ENCODE data around the gene COX6B2.
"Not testable (repeated sequence)": the region's sequence is repeated elsewhere in the genome, so short reads cannot be mapped to it uniquely, and the experiment has no call there.

COX6B2 gene

DNA sequence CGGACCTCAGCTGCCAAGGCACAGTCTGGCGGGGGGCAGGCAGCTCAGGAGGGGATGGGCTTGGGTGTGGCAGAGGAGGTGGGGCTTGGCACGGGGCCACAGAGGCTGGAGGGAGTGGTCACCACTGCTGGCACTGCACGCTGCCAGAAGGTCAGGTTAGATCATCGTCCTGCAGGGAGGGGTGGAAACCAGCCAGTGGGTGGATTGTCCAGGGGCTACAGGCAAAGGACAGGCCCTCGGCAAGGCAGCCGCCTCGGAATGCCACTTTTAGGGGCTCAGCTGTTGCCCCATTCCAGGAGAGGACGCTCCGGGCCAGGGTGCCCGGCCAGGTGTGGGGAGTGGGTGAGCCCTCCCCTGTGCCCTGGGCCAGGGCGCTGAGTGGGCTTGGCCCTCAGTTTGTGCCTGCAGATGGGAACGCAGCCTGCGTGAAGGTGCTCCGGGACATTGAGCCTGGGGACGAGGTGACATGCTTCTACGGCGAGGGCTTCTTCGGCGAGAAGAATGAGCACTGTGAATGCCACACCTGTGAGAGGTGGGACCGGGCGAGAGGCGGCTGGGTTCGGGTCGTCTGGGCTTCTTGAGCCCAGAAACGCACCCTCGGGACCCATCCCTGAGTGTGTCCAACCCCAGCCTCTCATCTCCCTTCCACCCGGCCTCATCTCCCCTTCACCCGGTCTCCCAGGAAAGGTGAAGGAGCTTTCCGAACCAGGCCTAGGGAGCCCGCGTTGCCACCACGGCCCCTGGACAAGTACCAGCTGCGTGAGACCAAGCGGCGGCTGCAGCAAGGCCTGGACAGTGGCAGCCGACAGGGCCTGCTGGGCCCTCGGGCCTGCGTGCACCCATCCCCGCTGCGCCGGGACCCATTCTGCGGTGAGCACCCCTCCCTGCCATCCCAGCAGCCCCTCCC lies 8.4 kb downstream of the COX6B2 start:
- Histone ChIP-seq H3K4me1 (ENCODE audit: insufficient read depth, low read length) (peaks cover 33% of the 10 kb centered on the region; the same call in 1 of the 2 replicates), H3K9ac (ENCODE audit: low read depth, low read length) (no peak overlapping the region), H3K36me3 (ENCODE audit: insufficient read depth, low read length) (peaks cover 9% of the 10 kb centered on the region; the same call in 1 of the 2 replicates), H3K9me3 (ENCODE audit: control insufficient read depth, insufficient read depth, low read length) (no peaks in the 10 kb centered on the region)

DNA sequence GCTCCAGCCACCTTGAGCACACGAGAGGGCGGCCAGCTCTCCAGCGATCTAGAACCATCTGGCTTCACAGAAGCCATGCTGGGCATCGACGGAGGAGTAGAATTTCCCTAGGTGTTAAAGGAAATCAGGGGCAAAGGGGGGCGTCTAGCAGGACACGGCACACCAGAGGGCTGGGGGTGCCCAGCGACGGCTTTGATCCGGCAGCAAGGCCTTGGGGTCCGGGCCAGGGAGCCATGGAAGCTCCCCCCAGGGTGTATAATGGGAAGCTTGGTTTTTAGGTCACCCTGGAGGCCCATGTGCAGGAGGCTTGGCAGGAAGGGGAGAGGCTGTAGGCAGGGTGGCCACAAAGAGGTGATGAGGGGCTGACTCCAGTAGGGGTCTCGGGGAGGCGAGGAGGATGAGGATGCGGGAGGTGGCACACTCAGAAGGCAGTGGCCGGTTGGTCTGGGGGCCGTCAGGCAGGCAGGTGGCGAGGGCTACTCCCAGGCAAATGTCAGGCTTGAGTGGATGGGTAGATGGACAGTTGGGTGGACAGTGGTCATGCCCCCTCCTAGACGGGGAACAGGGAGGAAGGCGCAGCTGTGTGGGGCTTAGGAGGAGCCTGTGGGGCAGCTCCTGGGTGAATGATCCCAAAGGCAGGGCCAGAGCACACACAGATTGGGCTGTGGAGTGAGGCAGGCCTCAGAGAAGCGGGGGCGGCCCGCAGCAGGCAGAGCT lies 9.3 kb downstream of the COX6B2 start:
- Histone ChIP-seq H3K4me1 (ENCODE audit: insufficient read depth, low read length) (peaks cover 31% of the 10 kb centered on the region; the same call in 1 of the 2 replicates), H3K9ac (ENCODE audit: low read depth, low read length) (no peak overlapping the region), H3K9me3 (ENCODE audit: control insufficient read depth, insufficient read depth, low read length) (no peaks in the 10 kb centered on the region), H3K36me3 (ENCODE audit: insufficient read depth, low read length) (peaks cover 9% of the 10 kb centered on the region; the same call in 1 of the 2 replicates)

DNA sequence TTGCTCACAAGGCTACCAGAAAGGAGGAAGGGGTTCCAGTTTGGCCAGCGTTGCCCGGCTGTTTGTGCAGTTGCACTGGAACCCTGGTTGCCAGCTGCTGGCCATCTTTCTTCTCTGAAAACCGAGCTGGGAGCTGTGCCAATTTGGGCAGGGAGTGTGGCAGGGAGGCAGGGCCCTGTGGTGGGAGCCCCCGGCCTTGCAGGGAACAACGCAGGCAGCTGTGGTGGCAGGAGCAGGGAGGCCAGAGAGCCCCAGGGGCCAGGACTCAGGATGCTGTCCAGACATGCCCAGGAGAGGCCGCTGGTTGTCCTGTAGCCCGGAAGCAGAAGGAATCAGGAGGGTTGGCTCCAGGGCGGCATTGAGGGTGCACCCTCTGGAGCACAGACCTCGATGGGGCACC lies 10.1 kb downstream of the COX6B2 start:
- peaks cover 26% of the 10 kb centered on the region; the same call in 1 of the 2 replicates for H3K4me1 ChIP-seq (ENCODE audit: insufficient read depth, low read length)
- H3K9me3 ChIP-seq (ENCODE audit: control insufficient read depth, insufficient read depth, low read length), result no peaks in the 10 kb centered on the region
- H3K36me3 ChIP-seq (ENCODE audit: insufficient read depth, low read length), result peaks cover 9% of the 10 kb centered on the region; the same call in 1 of the 2 replicates
- H3K9ac ChIP-seq (ENCODE audit: low read depth, low read length), result no peak overlapping the region

DNA sequence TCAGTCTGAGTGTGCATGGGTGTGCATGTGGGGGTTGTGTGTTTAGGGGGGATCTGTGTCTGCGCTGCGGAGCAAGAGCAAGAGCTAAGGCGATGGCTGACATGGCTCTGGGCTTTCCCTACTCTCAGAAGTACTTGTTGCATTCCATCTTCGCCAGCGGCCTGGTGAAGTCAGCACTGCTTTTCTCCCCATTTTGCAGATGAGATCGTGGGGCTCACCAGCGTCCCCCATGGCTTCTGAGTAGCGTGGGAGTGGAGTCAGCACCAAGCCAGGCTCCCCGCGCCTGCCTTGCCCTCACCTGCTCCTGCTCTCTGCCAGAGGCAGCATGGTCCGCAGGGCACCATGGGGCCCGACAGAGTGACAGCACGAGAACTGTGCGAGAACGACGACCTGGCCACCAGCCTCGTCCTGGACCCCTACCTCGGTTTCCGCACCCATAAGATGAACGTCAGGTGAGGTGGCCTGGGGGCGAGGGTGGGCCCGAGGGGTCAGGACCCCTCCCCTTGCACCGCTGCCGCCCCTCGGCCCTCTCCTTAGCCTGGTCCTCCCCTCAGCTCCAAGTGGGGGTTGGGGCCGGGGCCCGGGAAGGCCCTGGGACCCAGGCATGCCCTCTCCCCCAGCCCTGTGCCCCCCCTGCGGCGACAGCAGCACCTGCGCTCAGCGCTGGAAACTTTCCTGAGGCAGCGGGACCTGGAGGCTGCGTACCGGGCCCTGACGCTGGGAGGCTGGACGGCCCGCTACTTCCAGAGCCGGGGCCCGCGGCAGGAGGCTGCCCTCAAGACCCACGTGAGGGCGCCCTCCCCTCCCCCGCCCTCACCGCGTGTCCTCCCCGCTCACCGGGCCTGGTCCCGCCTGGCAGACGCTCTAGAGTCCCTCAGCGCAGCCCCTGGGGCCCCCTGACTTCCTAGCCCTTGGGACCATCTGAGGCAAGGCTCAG lies 12.7 kb downstream of the COX6B2 start:
- Histone ChIP-seq H3K9ac (ENCODE audit: low read depth, low read length) (peak overlapping the region; percentile 16; the same call in 1 of the 2 replicates), H3K4me1 (ENCODE audit: insufficient read depth, low read length) (peaks cover 11% of the 10 kb centered on the region; the same call in 1 of the 2 replicates), H3K36me3 (ENCODE audit: insufficient read depth, low read length) (peaks cover 9% of the 10 kb centered on the region; the same call in 1 of the 2 replicates), H3K9me3 (ENCODE audit: control insufficient read depth, insufficient read depth, low read length) (no peaks in the 10 kb centered on the region)

DNA sequence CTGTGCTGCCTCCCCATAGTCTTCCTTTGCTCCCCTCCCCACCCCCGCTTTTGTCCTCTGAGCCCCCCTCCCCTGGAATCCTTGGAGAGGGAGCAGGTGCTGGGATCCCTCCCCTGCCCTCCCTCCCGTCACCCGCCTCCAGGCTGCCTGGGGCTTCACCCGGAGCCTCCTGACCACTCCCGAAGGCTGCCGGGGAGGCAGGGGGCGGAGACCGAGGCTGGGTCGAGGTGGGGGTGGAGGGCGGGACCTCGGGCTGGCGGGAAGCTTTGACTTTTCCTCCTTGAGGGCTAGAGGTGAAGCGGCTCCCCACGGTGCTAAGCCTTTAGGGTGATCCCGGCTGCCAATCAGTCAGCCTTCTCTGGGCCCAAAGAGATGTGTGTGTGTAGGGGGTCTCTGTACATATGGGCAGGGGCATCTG lies 13.3 kb downstream of the COX6B2 start:
- peak overlapping the region; percentile 88 for H3K9ac ChIP-seq (ENCODE audit: low read depth, low read length)
- peaks cover 11% of the 10 kb centered on the region; the same call in 1 of the 2 replicates for H3K4me1 ChIP-seq (ENCODE audit: insufficient read depth, low read length)

DNA sequence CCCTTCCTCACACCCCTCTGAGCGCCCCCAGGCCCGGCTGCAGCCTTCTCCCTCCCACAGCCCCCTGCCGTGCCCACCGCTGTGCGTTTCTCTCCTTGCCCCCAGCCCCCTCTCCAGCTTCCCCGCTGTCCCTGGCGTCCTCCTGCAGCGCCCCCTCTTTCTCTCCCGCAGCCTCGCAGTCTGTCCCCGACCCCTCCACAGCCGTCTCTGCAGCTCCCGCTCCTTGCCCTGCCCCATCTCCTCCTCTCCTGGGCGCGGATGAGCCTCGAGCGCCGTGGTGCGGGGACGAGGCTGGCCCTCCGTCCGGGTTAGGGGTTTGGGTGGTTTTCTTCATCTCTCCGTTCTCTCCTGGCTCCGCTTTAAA lies 13.8 kb downstream of the COX6B2 start:
- Histone ChIP-seq H3K36me3 (ENCODE audit: insufficient read depth, low read length) (peaks cover 9% of the 10 kb centered on the region; the same call in 1 of the 2 replicates), H3K9me3 (ENCODE audit: control insufficient read depth, insufficient read depth, low read length) (no peaks in the 10 kb centered on the region), H3K4me1 (ENCODE audit: insufficient read depth, low read length) (peaks cover 10% of the 10 kb centered on the region; the same call in 1 of the 2 replicates), H3K9ac (ENCODE audit: low read depth, low read length) (peak overlapping the region; percentile 88)

More for the DNA sequence above, 13.3 kb downstream of the COX6B2 start:
- H3K9me3 ChIP-seq (ENCODE audit: control insufficient read depth, insufficient read depth, low read length), result no peaks in the 10 kb centered on the region
- peaks cover 9% of the 10 kb centered on the region; the same call in 1 of the 2 replicates for H3K36me3 ChIP-seq (ENCODE audit: insufficient read depth, low read length)

DNA sequence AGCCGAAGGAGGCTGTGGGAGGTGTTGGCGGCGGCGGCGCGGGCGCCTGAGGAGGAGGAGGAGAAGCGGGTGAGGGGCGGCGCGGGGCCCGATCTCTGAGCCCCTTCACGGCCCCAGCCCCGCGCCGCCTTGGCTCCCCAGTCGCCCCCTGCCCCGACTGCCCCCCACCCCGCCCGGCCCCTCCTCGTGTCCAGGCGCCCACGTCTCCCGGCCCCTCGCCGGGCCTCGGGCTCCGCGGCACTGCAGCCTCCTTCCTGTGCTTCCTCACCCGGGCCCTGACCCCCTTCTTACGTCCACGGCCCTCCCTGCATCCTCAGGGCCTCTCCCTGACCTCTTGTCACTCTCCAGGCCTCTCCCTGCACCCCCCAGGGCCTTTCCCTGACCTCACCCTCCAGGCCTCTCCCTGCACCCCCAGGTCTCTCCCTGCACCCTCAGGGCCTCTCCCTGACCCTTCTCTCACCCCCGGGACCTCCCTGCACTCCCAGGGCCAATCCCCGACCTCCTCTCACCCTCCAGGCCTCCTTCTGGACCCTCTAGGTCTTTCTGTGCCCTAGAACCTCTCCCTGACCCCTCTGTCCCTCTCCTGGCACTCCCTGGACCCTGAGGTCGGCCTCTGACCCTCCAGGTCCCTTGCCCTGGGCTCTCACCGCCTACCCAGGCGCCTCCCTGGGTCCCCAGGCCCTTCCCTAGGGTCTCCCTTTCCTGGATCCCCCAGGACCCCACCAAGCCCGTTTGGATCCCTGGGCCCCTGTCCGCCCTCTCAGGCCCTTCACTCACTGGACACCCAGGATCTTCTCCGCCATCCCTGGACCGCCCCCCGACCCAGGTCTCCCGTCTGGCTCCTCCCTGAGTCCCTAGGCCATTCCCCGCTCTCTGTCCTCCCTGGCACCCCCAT lies 14.4 kb downstream of the COX6B2 start:
- peaks cover 9% of the 10 kb centered on the region; the same call in 1 of the 2 replicates for H3K36me3 ChIP-seq (ENCODE audit: insufficient read depth, low read length)
- H3K4me1 ChIP-seq (ENCODE audit: insufficient read depth, low read length), result peaks cover 4% of the 10 kb centered on the region; the same call in 1 of the 2 replicates
- H3K9ac ChIP-seq (ENCODE audit: low read depth, low read length), result peak overlapping the region; percentile 88
- no peaks in the 10 kb centered on the region for H3K9me3 ChIP-seq (ENCODE audit: control insufficient read depth, insufficient read depth, low read length)

DNA sequence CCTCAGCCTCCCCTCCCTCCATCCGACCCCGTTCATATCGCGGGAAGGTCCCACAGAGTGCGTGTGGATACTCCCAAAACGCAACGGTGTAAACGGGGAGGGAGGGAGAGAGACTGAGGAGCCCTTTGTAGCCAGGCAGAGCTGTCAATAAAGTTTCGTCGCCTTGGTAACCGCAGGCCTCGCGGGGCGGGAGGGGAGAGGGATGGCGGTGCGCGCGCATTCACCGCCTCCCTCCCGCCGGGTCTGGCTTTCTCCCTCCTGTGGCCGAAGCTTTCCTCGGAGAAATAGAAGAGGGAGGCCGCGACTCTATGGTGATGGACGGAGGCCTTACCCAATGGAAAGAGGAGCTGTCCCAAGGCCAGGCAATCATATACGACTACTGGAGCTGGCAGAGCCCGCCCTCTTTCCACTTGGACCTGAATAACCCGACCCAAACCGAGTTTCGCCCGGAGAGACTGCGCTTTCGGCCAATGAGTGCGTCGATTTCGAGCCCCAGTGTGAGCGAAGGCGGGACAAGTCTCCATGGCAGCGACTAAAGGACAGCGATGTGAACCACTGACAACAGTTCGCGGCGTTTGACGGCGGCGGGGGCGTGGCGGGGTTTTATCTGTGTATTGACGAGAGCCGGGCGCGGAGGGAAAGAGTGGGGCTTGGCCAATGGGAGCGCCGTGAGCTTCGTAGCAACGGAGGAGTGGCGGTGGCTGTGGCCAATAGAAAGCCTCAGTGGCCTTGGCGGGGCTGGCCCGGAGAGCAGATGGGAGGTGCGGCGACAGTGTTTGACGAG lies 15.2 kb downstream of the COX6B2 start, which contains the start of gene KMT5C:
KMT5C (plus strand) TSS at position 772 of the 784 bp plus-strand sequence. CDS start 2,061 bp downstream, outside the sequence.
- peaks cover 5% of the 10 kb centered on the region; the same call in 1 of the 2 replicates for H3K36me3 ChIP-seq (ENCODE audit: insufficient read depth, low read length)
- peak within 1 kb of the TSS; percentile 88 for H3K9ac ChIP-seq (ENCODE audit: low read depth, low read length)
- H3K9me3 ChIP-seq (ENCODE audit: control insufficient read depth, insufficient read depth, low read length), result no peaks in the 10 kb centered on the region
- H3K4me1 ChIP-seq (ENCODE audit: insufficient read depth, low read length), result peaks cover 4% of the 10 kb centered on the region; the same call in 1 of the 2 replicates

DNA sequence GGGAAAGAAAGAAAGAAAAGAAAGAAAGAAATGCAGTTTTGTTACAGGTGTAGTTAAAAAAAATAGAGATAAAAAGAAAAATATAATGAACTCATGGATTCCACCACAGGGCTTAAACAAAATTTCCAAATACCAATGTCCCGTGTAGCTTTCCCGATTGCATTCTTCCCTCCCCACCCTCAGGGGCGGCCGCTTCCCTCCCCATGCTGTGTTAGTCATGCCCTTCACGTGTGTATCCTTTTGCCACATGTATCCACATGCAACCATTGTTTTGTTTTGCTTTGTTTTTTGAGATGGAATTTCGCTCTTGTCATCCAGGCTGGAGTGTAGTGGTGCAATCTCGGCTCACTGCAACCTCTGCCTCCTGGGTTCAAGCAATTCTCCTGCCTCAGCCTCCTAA lies 18.4 kb downstream of the COX6B2 start:
- Histone ChIP-seq H3K9ac (ENCODE audit: low read depth, low read length) (no peak overlapping the region), H3K9me3 (ENCODE audit: control insufficient read depth, insufficient read depth, low read length) (no peaks in the 10 kb centered on the region), H3K4me1 (ENCODE audit: insufficient read depth, low read length) (no peaks in the 10 kb centered on the region; the same call in 1 of the 2 replicates)

DNA sequence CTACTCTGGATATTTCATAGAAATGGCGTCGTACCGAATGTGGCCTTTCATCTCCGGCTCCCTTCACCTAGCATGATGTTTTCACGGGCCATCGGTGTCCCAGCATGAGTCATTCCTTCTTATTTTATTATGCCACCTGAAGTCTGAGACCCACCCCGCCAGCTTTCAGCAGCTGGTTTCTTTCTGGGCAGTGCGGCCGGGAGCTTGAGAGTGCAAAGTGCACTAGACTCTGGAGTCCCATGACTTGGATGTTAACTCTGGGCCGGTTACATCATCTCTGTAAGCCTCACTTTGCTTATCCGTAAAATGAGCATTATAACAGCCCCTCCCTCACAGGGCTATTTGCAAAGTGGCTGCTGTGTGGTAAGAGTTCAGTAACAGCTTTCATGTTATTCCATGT lies 20.6 kb downstream of the COX6B2 start:
- Histone ChIP-seq H3K9me3 (ENCODE audit: control insufficient read depth, insufficient read depth, low read length) (no peaks in the 10 kb centered on the region), H3K36me3 (ENCODE audit: insufficient read depth, low read length) (no peaks in the 10 kb centered on the region), H3K9ac (ENCODE audit: low read depth, low read length) (no peak overlapping the region), H3K4me1 (ENCODE audit: insufficient read depth, low read length) (no peaks in the 10 kb centered on the region; the same call in 1 of the 2 replicates)

More for the DNA sequence above, 18.4 kb downstream of the COX6B2 start:
- H3K36me3 ChIP-seq (ENCODE audit: insufficient read depth, low read length), result no peaks in the 10 kb centered on the region

DNA sequence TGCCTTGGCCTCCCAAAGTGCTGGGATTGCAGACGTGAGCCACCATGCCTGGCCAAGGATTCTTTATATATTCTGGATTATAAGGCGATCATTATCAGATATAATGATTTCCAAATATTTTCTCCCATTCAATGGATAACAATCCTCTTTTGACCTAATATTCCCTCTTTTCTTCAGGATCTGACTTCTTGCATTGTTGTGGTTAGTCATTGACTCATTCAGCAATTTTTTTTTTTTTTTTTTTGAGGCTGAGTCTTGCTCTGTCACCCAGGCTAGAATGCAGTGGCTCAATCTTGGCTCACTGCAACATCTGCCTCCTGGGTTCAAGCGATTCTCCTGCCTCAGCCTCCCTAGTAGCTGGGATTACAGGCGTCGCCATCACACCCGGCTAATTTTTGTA lies 24.7 kb downstream of the COX6B2 start:
- H3K36me3 ChIP-seq (ENCODE audit: insufficient read depth, low read length); H3K9ac ChIP-seq (ENCODE audit: low read depth, low read length); H3K4me1 ChIP-seq (ENCODE audit: insufficient read depth, low read length); H3K9me3 ChIP-seq (ENCODE audit: control insufficient read depth, insufficient read depth, low read length): not testable (repeated sequence)

DNA sequence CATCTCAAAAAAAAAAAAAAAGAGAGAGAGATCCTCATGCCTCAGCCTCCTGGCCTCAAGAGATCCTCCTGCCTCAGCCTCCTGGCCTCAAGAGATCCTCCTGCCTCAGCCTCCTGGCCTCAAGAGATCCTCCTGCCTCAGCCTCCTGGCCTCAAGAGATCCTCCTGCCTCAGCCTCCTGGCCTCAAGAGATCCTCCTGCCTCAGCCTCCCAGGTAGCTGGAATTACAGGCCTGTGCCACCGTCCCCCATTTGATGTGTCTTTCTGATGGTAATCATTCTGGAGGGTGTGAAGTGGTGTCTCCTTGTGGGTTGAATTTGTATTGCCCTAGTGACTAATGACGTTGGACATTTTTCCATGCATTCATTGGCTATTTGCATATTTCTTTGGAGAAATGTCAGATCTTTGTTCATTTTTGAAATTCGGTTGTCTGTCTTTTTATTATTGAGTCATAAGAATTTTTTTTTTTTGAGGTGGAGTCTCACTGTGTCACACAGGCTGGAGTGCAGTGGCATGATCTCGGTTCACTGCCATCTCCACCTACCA lies 25.7 kb downstream of the COX6B2 start:
- not testable (repeated sequence) for H3K9ac ChIP-seq (ENCODE audit: low read depth, low read length); H3K36me3 ChIP-seq (ENCODE audit: insufficient read depth, low read length); H3K4me1 ChIP-seq (ENCODE audit: insufficient read depth, low read length); H3K9me3 ChIP-seq (ENCODE audit: control insufficient read depth, insufficient read depth, low read length)

All from ES-I3 (cell line).